Measurements from ENCODE around the gene STRN3. TPM values are rescaled to one million over a fixed set of nuclear protein-coding genes. Genes with fewer than 3 reads are reported as not detected.

The STRN3 gene
- total and polyA plus RNA-seq, 2 experiments from 2014 or later, result 10.1 to 53.8 TPM

GRCh38 chr14:31030469-31030868, 4.3 kb upstream of the STRN3 start:
- TF ChIP-seq EZH2phosphoT487 (IDR thresholded peaks at IDR 0.05; ENCODE audit: low read depth, severe bottlenecking, unreplicated experiment) (no peak), CTCF (IDR thresholded peaks at IDR 0.05; ENCODE audit: poor library complexity) (no peak), EZH2 (IDR thresholded peaks at IDR 0.05; ENCODE audit: borderline replicate concordance) (no peak)
- 92% methylated on average over 5 of the region's 5 CpGs for WGBS (ENCODE audit: low lambda C conversion rate, missing lambda C conversion rate)
- no peak overlapping the region for H2AFZ ChIP-seq
- H3K79me2 ChIP-seq, result peaks cover 46% of the 10 kb centered on the region
- no peak for DNase-seq (ENCODE audit: low spot score)
- no peak overlapping the region for H3K27ac ChIP-seq
- no peaks in the 10 kb centered on the region for H3K36me3 ChIP-seq (replicated peaks; ENCODE audit: insufficient read depth, low read depth)
- no peaks in the 10 kb centered on the region for H3K27me3 ChIP-seq
- no peaks in the 10 kb centered on the region for H3K9me3 ChIP-seq (ENCODE audit: low read depth)
- H3K4me3 ChIP-seq, result no peak overlapping the region
- no peaks in the 10 kb centered on the region for H4K20me1 ChIP-seq (ENCODE audit: insufficient read depth, poor library complexity, severe bottlenecking)
- H3K4me2 ChIP-seq, result no peak overlapping the region
- H3K9me2 ChIP-seq (replicated peaks; ENCODE audit: insufficient read depth), result no peaks in the 10 kb centered on the region
- peaks cover 6% of the 10 kb centered on the region for H3K4me1 ChIP-seq (ENCODE audit: insufficient read depth)

- H3K27ac ChIP-seq, result no peak overlapping the region
- TF ChIP-seq EZH2 (IDR thresholded peaks at IDR 0.05; ENCODE audit: borderline replicate concordance), result no peak
- no peak for TF ChIP-seq CTCF (IDR thresholded peaks at IDR 0.05; ENCODE audit: poor library complexity)
- TF ChIP-seq EZH2phosphoT487 (IDR thresholded peaks at IDR 0.05; ENCODE audit: low read depth, severe bottlenecking, unreplicated experiment), result no peak
- H4K20me1 ChIP-seq (ENCODE audit: insufficient read depth, poor library complexity, severe bottlenecking), result peaks cover 4% of the 10 kb centered on the region
- no peak overlapping the region for H3K4me2 ChIP-seq
- no peak overlapping the region for H2AFZ ChIP-seq
- no peak overlapping the region for H3K4me3 ChIP-seq
- WGBS (ENCODE audit: low lambda C conversion rate, missing lambda C conversion rate), result 94% methylated on average over 3 of the region's 3 CpGs
- no peak for DNase-seq (ENCODE audit: low spot score)
- H3K9me2 ChIP-seq (replicated peaks; ENCODE audit: insufficient read depth), result no peaks in the 10 kb centered on the region
- H3K9me3 ChIP-seq (ENCODE audit: low read depth), result no peaks in the 10 kb centered on the region
- peaks cover 58% of the 10 kb centered on the region for H3K79me2 ChIP-seq
- H3K27me3 ChIP-seq, result no peaks in the 10 kb centered on the region
- peaks cover 6% of the 10 kb centered on the region for H3K4me1 ChIP-seq (ENCODE audit: insufficient read depth)
- H3K36me3 ChIP-seq (replicated peaks; ENCODE audit: insufficient read depth, low read depth), result no peaks in the 10 kb centered on the region
Measured at GRCh38 chr14:31029016-31029970, 3.1 kb upstream of the STRN3 start.

- Histone ChIP-seq H3K9me2 (replicated peaks; ENCODE audit: insufficient read depth) (no peaks in the 10 kb centered on the region), H3K4me1 (ENCODE audit: insufficient read depth) (peaks cover 6% of the 10 kb centered on the region), H3K9me3 (ENCODE audit: low read depth) (no peaks in the 10 kb centered on the region), H3K4me2 (peak overlapping the region; percentile 76), H3K36me3 (replicated peaks; ENCODE audit: insufficient read depth, low read depth) (no peaks in the 10 kb centered on the region), H3K27ac (peak overlapping the region; percentile 99), H3K79me2 (peaks cover 72% of the 10 kb centered on the region), H3K4me3 (peak overlapping the region; percentile 47), H4K20me1 (ENCODE audit: insufficient read depth, poor library complexity, severe bottlenecking) (peaks cover 19% of the 10 kb centered on the region), H2AFZ (no peak overlapping the region), H3K27me3 (no peaks in the 10 kb centered on the region)
- TF ChIP-seq EZH2 (IDR thresholded peaks at IDR 0.05; ENCODE audit: borderline replicate concordance) (no peak), EZH2phosphoT487 (IDR thresholded peaks at IDR 0.05; ENCODE audit: low read depth, severe bottlenecking, unreplicated experiment) (no peak), CTCF (IDR thresholded peaks at IDR 0.05; ENCODE audit: poor library complexity) (no peak)
- 95% methylated on average over 1 of the region's 1 CpG for WGBS (ENCODE audit: low lambda C conversion rate, missing lambda C conversion rate)
- DNase-seq (ENCODE audit: low spot score), result no peak
Measured at GRCh38 chr14:31027847-31028246, 1.7 kb upstream of the STRN3 start.
